CD4-positive, CD25-positive, alpha-beta regulatory T cell (primary cell): ENCODE results near the gene LRG1. TPM values are rescaled to one million over a fixed set of nuclear protein-coding genes. Genes with fewer than 3 reads are reported as not detected.

Experiments used
- ATAC-seq, 2 donors: fragments of 150-1000 bp; cut with Tn5 transposase; one replicate each; pipeline ENCODE4 v1.10.0; 2021; ENCODE audit warnings: low read depth in 2 of 2, moderate number of reproducible peaks in 2 of 2, moderate library complexity in 1 of 2
- DNase-seq, 3 donors: peaks; one replicate each; pipeline versions ENCODE4 v3.0.0 to v3.0.0-alpha.2; 2012 to 2022; ENCODE audit warnings: mixed read lengths in 1 of 3
- H3K27ac ChIP-seq: one replicate; pipeline ENCODE4 v1.7.0; 2013; ENCODE audit warnings: mild to moderate bottlenecking, low read length; ENCODE audit not compliant: insufficient read depth, poor library complexity, severe bottlenecking
- H3K27me3 ChIP-seq: one replicate; pipeline ENCODE4 v1.7.0; 2013; ENCODE audit warnings: low read length; ENCODE audit not compliant: control insufficient read depth, insufficient read depth
- H3K36me3 ChIP-seq: one replicate; pipeline ENCODE4 v1.7.0; 2013; ENCODE audit warnings: mild to moderate bottlenecking, low read length, moderate library complexity; ENCODE audit not compliant: control insufficient read depth, insufficient read depth
- H3K4me1 ChIP-seq: 2 replicates; pipeline ENCODE4 v1.7.0; 2013; ENCODE audit warnings: mild to moderate bottlenecking, low read length; ENCODE audit not compliant: insufficient read depth, control insufficient read depth, poor library complexity, severe bottlenecking
- H3K4me3 ChIP-seq: one replicate; pipeline ENCODE4 v1.7.0; 2013; ENCODE audit warnings: low read depth, mild to moderate bottlenecking, low read length, moderate library complexity
- H3K9me3 ChIP-seq, 2 experiments: 1 replicate in 1 of 2; 2 replicates in 1 of 2; pipeline ENCODE4 v1.7.0; 2013; ENCODE audit warnings: low read length in 2 of 2, mild to moderate bottlenecking in 1 of 2, moderate library complexity in 1 of 2; ENCODE audit not compliant: control insufficient read depth in 2 of 2
- H3K27ac Mint-ChIP-seq, 3 donors: one replicate each; pipeline ENCODE4 v1.8.0; 2020 to 2022; ENCODE audit warnings: mild to moderate bottlenecking in 3 of 3, mixed read lengths in 3 of 3, moderate library complexity in 2 of 3
- H3K27me3 Mint-ChIP-seq: one replicate; pipeline ENCODE4 v1.8.0; 2022; ENCODE audit warnings: mild to moderate bottlenecking, mixed read lengths
- H3K36me3 Mint-ChIP-seq: one replicate; pipeline ENCODE4 v1.8.0; 2020; ENCODE audit warnings: mixed read lengths
- H3K4me1 Mint-ChIP-seq, 4 donors: one replicate each; pipeline ENCODE4 v1.8.0; 2020 to 2022; ENCODE audit warnings: mixed read lengths in 4 of 4, mild to moderate bottlenecking in 1 of 4
- H3K4me3 Mint-ChIP-seq, 4 donors: one replicate each; pipeline ENCODE4 v1.8.0; 2020 to 2022; ENCODE audit warnings: mild to moderate bottlenecking in 4 of 4, mixed read lengths in 4 of 4, moderate library complexity in 3 of 4
- H3K9me3 Mint-ChIP-seq, 7 donors: one replicate each; pipeline ENCODE4 v1.8.0; 2020 to 2022; ENCODE audit warnings: mixed read lengths in 7 of 7, mild to moderate bottlenecking in 3 of 7, moderate library complexity in 2 of 7
- polyA plus RNA-seq, 4 donors: library from polyadenylated mRNA; unstranded; fragments of 300-500 nt; fragmentation: Illumina TruSeq; gene quantifications; one replicate each; pipeline ENCODE4 v1.2.3, GENCODE V29; 2021
- total RNA-seq: library from RNA; stranded (reverse); gene quantifications from one replicate; pipeline ENCODE4 v1.2.3, GENCODE V29; 2022

Gene LRG1
- total and polyA plus RNA-seq, 5 donors from 2014 or later, result 0.47 to 1.4 (median 1.1) TPM

- H3K4me1 ChIP-seq, result no peaks in the 10 kb centered on the region
- Mint-ChIP-seq H3K4me1 (no peaks in the 10 kb centered on the region), H3K27me3 (peaks cover 5% of the 10 kb centered on the region), H3K9me3 (peaks cover 0 to 2% (median 0%) of the 10 kb centered on the region in 7 donors), H3K27ac (no peak overlapping the region), H3K4me3 (no peak overlapping the region), H3K36me3 (no peaks in the 10 kb centered on the region)
- no peaks in the 10 kb centered on the region for H3K9me3 ChIP-seq
- ATAC-seq (no peak), DNase-seq (no peak)
- no peaks in the 10 kb centered on the region for H3K27me3 ChIP-seq
- H3K36me3 ChIP-seq, result no peaks in the 10 kb centered on the region
- no peak overlapping the region for H3K27ac ChIP-seq
- no peak overlapping the region for H3K4me3 ChIP-seq
Observed at GRCh38 chr19:4512070-4512469, 27.8 kb downstream of the LRG1 start.

GRCh38 chr19:4511300-4512054, 28.4 kb downstream of the LRG1 start:
- H3K36me3 ChIP-seq, result no peaks in the 10 kb centered on the region
- no peak for ATAC-seq
- H3K36me3 Mint-ChIP-seq, result peaks cover 4% of the 10 kb centered on the region
- no peaks in the 10 kb centered on the region for H3K27me3 ChIP-seq
- no peak overlapping the region for H3K4me3 Mint-ChIP-seq
- peaks cover 0 to 2% (median 0%) of the 10 kb centered on the region in 7 donors for H3K9me3 Mint-ChIP-seq
- peaks cover 5% of the 10 kb centered on the region for H3K27me3 Mint-ChIP-seq
- no peak overlapping the region for H3K27ac Mint-ChIP-seq
- no peaks in the 10 kb centered on the region for H3K4me1 Mint-ChIP-seq
- DNase-seq, result no peak
- H3K4me3 ChIP-seq, result no peak overlapping the region
- no peaks in the 10 kb centered on the region for H3K4me1 ChIP-seq
- no peak overlapping the region for H3K27ac ChIP-seq
- H3K9me3 ChIP-seq, result no peaks in the 10 kb centered on the region

- Mint-ChIP-seq H3K4me1 (no peaks in the 10 kb centered on the region), H3K9me3 (peaks cover 0 to 2% (median 0%) of the 10 kb centered on the region in 7 donors), H3K4me3 (no peak overlapping the region), H3K27me3 (peaks cover 4% of the 10 kb centered on the region), H3K27ac (no peak overlapping the region), H3K36me3 (peaks cover 9% of the 10 kb centered on the region)
- H3K9me3 ChIP-seq, result no peaks in the 10 kb centered on the region
- no peaks in the 10 kb centered on the region for H3K27me3 ChIP-seq
- no peak overlapping the region for H3K27ac ChIP-seq
- ATAC-seq (peak in 1 of 2 donors; percentile 22), DNase-seq (no peak)
- H3K4me3 ChIP-seq, result no peak overlapping the region
- H3K4me1 ChIP-seq, result no peaks in the 10 kb centered on the region
- no peaks in the 10 kb centered on the region for H3K36me3 ChIP-seq
Observed at GRCh38 chr19:4510435-4511255, 29.2 kb downstream of the LRG1 start.

GRCh38 chr19:4508698-4509097, 31.1 kb downstream of the LRG1 start:
- ATAC-seq (no peak), DNase-seq (no peak)
- Histone ChIP-seq H3K4me3 (no peak overlapping the region), H3K27me3 (no peaks in the 10 kb centered on the region), H3K27ac (no peak overlapping the region), H3K36me3 (no peaks in the 10 kb centered on the region), H3K4me1 (no peaks in the 10 kb centered on the region), H3K9me3 (no peaks in the 10 kb centered on the region)
- Mint-ChIP-seq H3K36me3 (peaks cover 9% of the 10 kb centered on the region), H3K27ac (no peak overlapping the region), H3K4me1 (no peaks in the 10 kb centered on the region), H3K27me3 (no peaks in the 10 kb centered on the region), H3K9me3 (peaks cover 0 to 2% (median 0%) of the 10 kb centered on the region in 7 donors), H3K4me3 (no peak overlapping the region)

GRCh38 chr19:4507804-4508203, 32.0 kb downstream of the LRG1 start:
- no peaks in the 10 kb centered on the region for H3K4me1 Mint-ChIP-seq
- no peaks in the 10 kb centered on the region for H3K36me3 ChIP-seq
- H3K27ac ChIP-seq, result no peak overlapping the region
- H3K36me3 Mint-ChIP-seq, result peaks cover 9% of the 10 kb centered on the region
- no peak overlapping the region for H3K4me3 Mint-ChIP-seq
- H3K4me1 ChIP-seq, result no peaks in the 10 kb centered on the region
- DNase-seq, result no peak
- no peaks in the 10 kb centered on the region for H3K27me3 Mint-ChIP-seq
- H3K9me3 ChIP-seq, result no peaks in the 10 kb centered on the region
- no peak overlapping the region for H3K27ac Mint-ChIP-seq
- no peak overlapping the region for H3K4me3 ChIP-seq
- H3K27me3 ChIP-seq, result no peaks in the 10 kb centered on the region
- H3K9me3 Mint-ChIP-seq, result peaks cover 0 to 2% (median 0%) of the 10 kb centered on the region in 7 donors
- no peak for ATAC-seq

- H3K27ac Mint-ChIP-seq, result no peak overlapping the region
- H3K27me3 ChIP-seq, result no peaks in the 10 kb centered on the region
- no peak overlapping the region for H3K4me3 Mint-ChIP-seq
- H3K36me3 ChIP-seq, result peaks cover 5% of the 10 kb centered on the region
- H3K4me3 ChIP-seq, result no peak overlapping the region
- peaks cover 9% of the 10 kb centered on the region for H3K36me3 Mint-ChIP-seq
- H3K4me1 ChIP-seq, result no peaks in the 10 kb centered on the region
- ATAC-seq, result no peak
- H3K27ac ChIP-seq, result no peak overlapping the region
- H3K9me3 ChIP-seq, result no peaks in the 10 kb centered on the region
- no peaks in the 10 kb centered on the region for H3K27me3 Mint-ChIP-seq
- no peak for DNase-seq
- H3K4me1 Mint-ChIP-seq, result no peaks in the 10 kb centered on the region
- peaks cover 0 to 2% (median 0%) of the 10 kb centered on the region in 7 donors for H3K9me3 Mint-ChIP-seq
Observed at GRCh38 chr19:4507150-4507452, 32.7 kb downstream of the LRG1 start.

- Mint-ChIP-seq H3K36me3 (peaks cover 9% of the 10 kb centered on the region), H3K27me3 (no peaks in the 10 kb centered on the region), H3K4me3 (no peak overlapping the region), H3K9me3 (peaks cover 0 to 2% (median 0%) of the 10 kb centered on the region in 7 donors), H3K27ac (peak overlapping the region in 1 of 3 donors; percentile 18), H3K4me1 (no peaks in the 10 kb centered on the region)
- no peaks in the 10 kb centered on the region for H3K27me3 ChIP-seq
- no peaks in the 10 kb centered on the region for H3K4me1 ChIP-seq
- H3K36me3 ChIP-seq, result peaks cover 5% of the 10 kb centered on the region
- H3K27ac ChIP-seq, result no peak overlapping the region
- ATAC-seq, result no peak
- no peak for DNase-seq
- H3K4me3 ChIP-seq, result no peak overlapping the region
- H3K9me3 ChIP-seq, result no peaks in the 10 kb centered on the region
Observed at GRCh38 chr19:4506449-4507149, 33.2 kb downstream of the LRG1 start.
